H1 (cell line): ENCODE measurements around the gene AATK. TPM values are rescaled to one million over a fixed set of nuclear protein-coding genes. Genes with fewer than 3 reads are reported as not detected.

ENCODE experiments used
- CTCF ChIA-PET: fragments of 300-600 bp; sonication (Branson Sonifier 250); formaldehyde crosslinking; loops from one replicate; lab custom pipeline; 2021; ENCODE audit not compliant: partially characterized antibody; lab: Charles Lee
- POLR2A ChIA-PET: fragments of 300-600 bp; sonication (Branson Sonifier 250); formaldehyde crosslinking; loops from one replicate; lab custom pipeline; 2021; ENCODE audit warnings: inconsistent platforms; ENCODE audit not compliant: partially characterized antibody; lab: Charles Lee
- DNase-seq, 2 experiments: peaks; one replicate each; pipeline versions ENCODE4 v3.0.0 to v3.0.0-alpha.2; 2010 to 2022; ENCODE audit warnings: low spot score in 2 of 2, low read depth in 1 of 2, mixed read lengths in 1 of 2
- FAIRE-seq: peaks from 2 replicates; lab custom pipeline; 2011; peaks lifted over from hg19 to GRCh38; lab: Jason Lieb, UNC
- H2AFZ ChIP-seq: 2 replicates; pipeline ENCODE4 v1.8.1; 2012; ENCODE audit warnings: low read length, inconsistent platforms
- H2AK5ac ChIP-seq: 2 replicates; pipeline ENCODE4 v1.6.1; 2013; ENCODE audit warnings: low read depth, low read length
- H2BK120ac ChIP-seq: replicated peaks from 2 replicates; pipeline ENCODE3; 2013; ENCODE audit warnings: low read depth, low read length, inconsistent platforms
- H2BK12ac ChIP-seq: 2 replicates; pipeline ENCODE4 v1.6.1; 2013; ENCODE audit warnings: low read depth, low read length
- H2BK15ac ChIP-seq: 2 replicates; pipeline ENCODE4 v1.6.1; 2013; ENCODE audit warnings: low read length
- H2BK20ac ChIP-seq: 2 replicates; pipeline ENCODE4 v1.6.1; 2013; ENCODE audit warnings: low read length
- H2BK5ac ChIP-seq: 2 replicates; pipeline ENCODE4 v1.6.1; 2013; ENCODE audit warnings: low read depth, low read length
- H3K14ac ChIP-seq: 2 replicates; pipeline ENCODE4 v1.6.1; 2013; ENCODE audit warnings: inconsistent platforms; ENCODE audit not compliant: insufficient read length
- H3K18ac ChIP-seq: 2 replicates; pipeline ENCODE4 v1.6.1; 2013; ENCODE audit warnings: low read length; ENCODE audit errors: extremely low read depth
- H3K23ac ChIP-seq: 2 replicates; pipeline ENCODE4 v1.6.1; 2013; ENCODE audit warnings: inconsistent platforms; ENCODE audit not compliant: insufficient read length
- H3K23me2 ChIP-seq: 2 replicates; pipeline ENCODE4 v1.6.1; 2013; ENCODE audit warnings: low read depth, low read length
- H3K27ac ChIP-seq: 2 replicates; pipeline ENCODE4 v1.6.1; 2011; ENCODE audit warnings: low read depth, low read length, inconsistent platforms
- H3K27me3 ChIP-seq, 4 experiments: replicated peaks in 1 of 4; 1 replicate in 1 of 4; 2 replicates in 3 of 4; pipeline versions ENCODE4 v1.6.1 to v1.8.1; 2011 to 2013; ENCODE audit warnings: low read length in 3 of 4, mild to moderate bottlenecking in 3 of 4, inconsistent platforms in 2 of 4, mixed read lengths in 2 of 4, moderate library complexity in 1 of 4; ENCODE audit not compliant: control insufficient read depth in 3 of 4, insufficient read depth in 3 of 4; ENCODE audit errors: extremely low read depth in 1 of 4
- H3K36me3 ChIP-seq, 4 experiments: 2 replicates each; pipeline versions ENCODE4 v1.6.1 to v1.8.1; 2011 to 2013; ENCODE audit warnings: mild to moderate bottlenecking in 4 of 4, low read length in 3 of 4, moderate library complexity in 2 of 4, control low read depth in 1 of 4, inconsistent platforms in 1 of 4; ENCODE audit not compliant: insufficient read depth in 4 of 4, control insufficient read depth in 2 of 4
- H3K4ac ChIP-seq: replicated peaks from 2 replicates; pipeline ENCODE3; 2013; ENCODE audit warnings: low read length, low read depth, mixed read lengths, inconsistent platforms; ENCODE audit not compliant: insufficient read length
- H3K4me1 ChIP-seq, 4 experiments: replicated peaks in 1 of 4; 1 replicate in 1 of 4; 2 replicates in 3 of 4; pipeline versions ENCODE4 v1.6.1 to v1.8.1; 2011 to 2013; ENCODE audit warnings: low read length in 3 of 4, inconsistent platforms in 2 of 4, mixed read lengths in 1 of 4; ENCODE audit not compliant: insufficient read depth in 4 of 4, control insufficient read depth in 3 of 4
- H3K4me2 ChIP-seq, 2 experiments: 2 replicates each; pipeline versions ENCODE4 v1.6.1 to v1.8.1; 2011 to 2013; ENCODE audit warnings: low read depth in 2 of 2, low read length in 2 of 2, control low read depth in 1 of 2, inconsistent platforms in 1 of 2, mild to moderate bottlenecking in 1 of 2; ENCODE audit not compliant: insufficient read depth in 1 of 2
- H3K4me3 ChIP-seq, 4 experiments: fragments of 200-600, 300-600 bp in 1 of 4; sonication (generic), shearing (Covaris generic), sonication (Bioruptor Twin) in 1 of 4; 2 replicates each; pipeline versions ENCODE4 v1.5.1 to v1.8.1; 2011 to 2016; ENCODE audit warnings: low read length in 4 of 4, low read depth in 3 of 4, control low read depth in 2 of 4, inconsistent platforms in 2 of 4, mild to moderate bottlenecking in 2 of 4, mixed read lengths in 1 of 4, moderate library complexity in 1 of 4; ENCODE audit not compliant: insufficient read depth in 2 of 4; ENCODE audit errors: extremely low read depth in 1 of 4
- H3K56ac ChIP-seq: replicated peaks from 2 replicates; pipeline ENCODE3; 2013; ENCODE audit warnings: low read depth, mild to moderate bottlenecking, mixed read lengths, low read length, inconsistent platforms; ENCODE audit not compliant: insufficient read length
- H3K79me1 ChIP-seq: 2 replicates; pipeline ENCODE4 v1.6.1; 2013; ENCODE audit warnings: low read depth, low read length, control low read depth
- H3K79me2 ChIP-seq, 2 experiments: 2 replicates each; pipeline versions ENCODE4 v1.6.1 to v1.8.1; 2012 to 2013; ENCODE audit warnings: low read length in 2 of 2, mild to moderate bottlenecking in 2 of 2, inconsistent platforms in 1 of 2; ENCODE audit not compliant: insufficient read depth in 2 of 2, control insufficient read depth in 1 of 2
- H3K9ac ChIP-seq, 4 experiments: replicated peaks in 1 of 4; 1 replicate in 1 of 4; 2 replicates in 3 of 4; pipeline versions ENCODE4 v1.6.1 to v1.8.1; 2011 to 2013; ENCODE audit warnings: low read depth in 3 of 4, low read length in 3 of 4, control low read depth in 2 of 4, mild to moderate bottlenecking in 2 of 4, moderate library complexity in 2 of 4, inconsistent platforms in 1 of 4; ENCODE audit errors: extremely low read depth in 1 of 4
- H3K9me3 ChIP-seq, 2 experiments: 2 replicates each; pipeline versions ENCODE4 v1.6.1 to v1.8.1; 2012 to 2013; ENCODE audit warnings: mild to moderate bottlenecking in 2 of 2, moderate library complexity in 2 of 2, control low read depth in 1 of 2, inconsistent platforms in 1 of 2, low read depth in 1 of 2, low read length in 1 of 2, mixed read lengths in 1 of 2; ENCODE audit not compliant: insufficient read depth in 2 of 2
- H4K20me1 ChIP-seq, 2 experiments: replicated peaks in 1 of 2; 2 replicates each; pipeline versions ENCODE3 to v1.8.1; 2011 to 2013; ENCODE audit warnings: inconsistent platforms in 2 of 2, low read length in 2 of 2, mild to moderate bottlenecking in 1 of 2; ENCODE audit not compliant: insufficient read depth in 2 of 2, control insufficient read depth in 1 of 2
- H4K5ac ChIP-seq: 2 replicates; pipeline ENCODE4 v1.6.1; 2013; ENCODE audit warnings: low read length, low read depth, mixed read lengths, inconsistent platforms; ENCODE audit not compliant: insufficient read length
- H4K8ac ChIP-seq: 2 replicates; pipeline ENCODE4 v1.8.0; 2013; ENCODE audit warnings: mild to moderate bottlenecking, moderate library complexity, low read length, inconsistent platforms; ENCODE audit not compliant: insufficient read depth; ENCODE audit errors: extremely low read depth
- H4K91ac ChIP-seq: replicated peaks from 2 replicates; pipeline ENCODE3; 2013; ENCODE audit warnings: low read length, mixed read lengths, inconsistent platforms; ENCODE audit not compliant: insufficient read length
- ASH2L ChIP-seq: fragments of 200-600, 300-600 bp; sonication (generic); IDR thresholded peaks from one replicate; pipeline ENCODE4 v1.7.1; 2017; ENCODE audit warnings: low read length
- BACH1 ChIP-seq: IDR thresholded peaks from 2 replicates; pipeline ENCODE4 v1.6.1; 2012; ENCODE audit warnings: low read length, improper control_type of control experiment
- GABPA ChIP-seq: IDR thresholded peaks from 2 replicates; pipeline ENCODE4 v1.6.1; 2011; ENCODE audit warnings: mild to moderate bottlenecking, low read length, moderate library complexity, borderline replicate concordance; ENCODE audit not compliant: insufficient read depth
- GTF2F1 ChIP-seq: IDR thresholded peaks from 2 replicates; pipeline ENCODE4 v1.6.1; 2012; ENCODE audit warnings: low read depth, low read length, improper control_type of control experiment, borderline replicate concordance
- HDAC6 ChIP-seq: IDR thresholded peaks from one replicate; pipeline ENCODE4 v1.7.1; 2012; ENCODE audit warnings: low read depth, mild to moderate bottlenecking, inconsistent platforms, low read length, moderate library complexity
- NRF1 ChIP-seq: IDR thresholded peaks from 2 replicates; pipeline ENCODE4 v1.6.1; 2011; ENCODE audit warnings: mild to moderate bottlenecking, low read depth, low read length, improper control_type of control experiment
- POLR2A ChIP-seq, 2 experiments: IDR thresholded peaks; 1 replicate in 1 of 2; 2 replicates in 1 of 2; pipeline ENCODE4 v1.6.1; 2011; ENCODE audit warnings: low read depth in 2 of 2, low read length in 2 of 2, mild to moderate bottlenecking in 2 of 2; ENCODE audit errors: control extremely low read depth in 1 of 2
- RFX5 ChIP-seq: IDR thresholded peaks from 2 replicates; pipeline ENCODE4 v1.6.1; 2011; ENCODE audit warnings: low read depth, low read length, improper control_type of control experiment, borderline replicate concordance
- SP1 ChIP-seq: IDR thresholded peaks from 2 replicates; pipeline ENCODE4 v1.6.1; 2011; ENCODE audit warnings: low read depth, low read length
- SP4 ChIP-seq: IDR thresholded peaks from 2 replicates; pipeline ENCODE4 v1.6.1; 2012; ENCODE audit warnings: low read length, inconsistent platforms
- YY1 ChIP-seq: IDR thresholded peaks from 2 replicates; pipeline ENCODE4 v1.6.1; 2011; ENCODE audit warnings: low read depth, mild to moderate bottlenecking, low read length
- WGBS, 2 experiments: shearing (Covaris generic) in 1 of 2; methylation state at CpG; one replicate each; pipeline versions ENCODE4 v1.1.6 to v1.1.7; 2013 to 2015; ENCODE audit warnings: low lambda C conversion rate in 2 of 2, mixed read lengths in 2 of 2, inconsistent platforms in 1 of 2, low coverage in 1 of 2, missing lambda C conversion rate in 1 of 2; ENCODE audit not compliant: insufficient replicate concordance in 2 of 2, insufficient coverage in 1 of 2, insufficient read length in 1 of 2; ENCODE audit errors: extremely low coverage in 1 of 2, missing lambda C conversion rate in 1 of 2; 5-methylcytosine and 5-hydroxymethylcytosine counted together
- polyA plus RNA-seq, 7 experiments: library from polyadenylated mRNA; depleted of rRNA in 3 of 7; stranded (reverse) in 5 of 7; unstranded in 2 of 7; fragments of >200 nt in 5 of 7; fragments of 200-250 nt in 2 of 7; gene quantifications; 1 replicate in 5 of 7; 2 replicates in 1 of 7; 4 replicates in 1 of 7; pipeline versions ENCODE4 v1.2.1 to v1.2.3, GENCODE V29; 2011 to 2013; ENCODE audit warnings: missing spikeins in 2 of 7, mixed read lengths in 2 of 7
- total RNA-seq: library from RNA; stranded (reverse); fragmentation: NEBNext Ultra II Directional; extraction: Animal tissue kit (Norgen Biotek cat#: 25700); gene quantifications from 2 replicates; pipeline ENCODE4 v1.2.1, GENCODE V29; 2021

AATK gene
- total and polyA plus RNA-seq, 2 of the 8 experiments (the other 6 are each of a cell fraction or from before 2014, with no cell fraction given), result 1.7 to 3.5 TPM

- peaks cover 0 to 9% of the 10 kb centered on the region in 2 experiments for H4K20me1 ChIP-seq
- H3K9ac ChIP-seq, result no peak overlapping the region
- FAIRE-seq (no peak), DNase-seq (no peak)
- peaks cover 0 to under 1% (median 0%) of the 10 kb centered on the region in 4 experiments; a peak in 1 of 7 replicates for H3K4me1 ChIP-seq
- H2BK5ac ChIP-seq, result no peak overlapping the region; the same call in 1 of the 2 replicates
- H3K23ac ChIP-seq, result no peak overlapping the region
- H2BK20ac ChIP-seq, result no peak overlapping the region
- WGBS, 2 experiments, result 92% methylated on average over 25 of the region's 26 CpGs; no CpG with 5 or more reads in 1 of the 2 experiments
- H4K8ac ChIP-seq, result peak overlapping the region; percentile 68; the same call in 1 of the 2 replicates
- no peaks in the 10 kb centered on the region for H3K23me2 ChIP-seq
- H2BK15ac ChIP-seq, result no peak overlapping the region
- H3K14ac ChIP-seq, result no peak overlapping the region
- H3K4ac ChIP-seq, result no peak overlapping the region
- H3K27ac ChIP-seq, result no peak overlapping the region
- TF ChIP-seq ASH2L (no peak), SP1 (no peak), GTF2F1 (no peak), SP4 (no peak), HDAC6 (no peak), RFX5 (no peak), BACH1 (no peak), YY1 (no peak), NRF1 (no peak), POLR2A (IDR thresholded peaks at IDR 0.05; ENCODE audit: control extremely low read depth in 1 of 2, low read depth in 2 of 2, low read length in 2 of 2) (no peak), GABPA (no peak)
- H2AFZ ChIP-seq, result no peak overlapping the region
- no peak overlapping the region for H2BK120ac ChIP-seq
- H3K79me1 ChIP-seq, result 0 out of 2 replicates have a peak, but pooled peaks cover 3% of the 10 kb centered on the region
- no peak overlapping the region for H4K91ac ChIP-seq
- no peak overlapping the region for H2AK5ac ChIP-seq
- H3K27me3 ChIP-seq, result no peaks in the 10 kb centered on the region
- no peak overlapping the region for H3K4me2 ChIP-seq
- H3K9me3 ChIP-seq, result no peaks in the 10 kb centered on the region
- ChIA-PET POLR2A (interaction anchor here (0.8 kb wide), 1 partner anchor 12 kb away, joined by 3 read pairs; no protein-coding TSS in a partner anchor), CTCF (interaction anchor here (0.6 to 2.4 kb wide), 7 partner anchors 13 to 57 kb away, joined by 3 to 12 read pairs (median 4); no protein-coding TSS in a partner anchor)
- no peak overlapping the region for H3K4me3 ChIP-seq
- no peak overlapping the region for H4K5ac ChIP-seq
- H3K36me3 ChIP-seq, result no peaks in the 10 kb centered on the region; a peak in 1 of 8 replicates
- no peak overlapping the region for H3K18ac ChIP-seq
- no peaks in the 10 kb centered on the region for H3K79me2 ChIP-seq
- H3K56ac ChIP-seq, result no peak overlapping the region
- H2BK12ac ChIP-seq, result no peak overlapping the region
Observed at GRCh38 chr17:81084680-81085419, 81.2 kb downstream of the AATK start.
